ENCODE data around the gene ZFAND3. TPM values are rescaled to one million over a fixed set of nuclear protein-coding genes. Genes with fewer than 3 reads are reported as not detected.

The ZFAND3 gene
- total RNA-seq, 1 donor from 2014 or later, result 56.3 TPM

GRCh38 chr6:38187811-38188590 is 368.5 kb downstream of the ZFAND3 start:
- Mint-ChIP-seq H3K36me3 (ENCODE audit: low read depth) (peaks cover 42% of the 10 kb centered on the region), H3K9me3 (no peaks in the 10 kb centered on the region), H3K27ac (no peak overlapping the region), H3K4me1 (no peaks in the 10 kb centered on the region), H3K4me3 (no peak overlapping the region), H3K27me3 (no peaks in the 10 kb centered on the region)
- POLR2A ChIA-PET, result no interaction called here
- CTCF ChIA-PET, result no interaction called here
- intact Hi-C loops (cut with micrococcal nuclease), result no loop called here
- DNase-seq (no peak), ATAC-seq (ENCODE audit: low read depth) (no peak)
- TF ChIP-seq CTCF (IDR thresholded peaks at IDR 0.05), result no peak

GRCh38 chr6:38188677-38189335 is 369.3 kb downstream of the ZFAND3 start:
- CTCF ChIA-PET, result no interaction called here
- no peak for TF ChIP-seq CTCF (IDR thresholded peaks at IDR 0.05)
- no peaks in the 10 kb centered on the region for H3K27me3 Mint-ChIP-seq
- no peak overlapping the region for H3K4me3 Mint-ChIP-seq
- ATAC-seq (ENCODE audit: low read depth) (no peak), DNase-seq (no peak)
- no peak overlapping the region for H3K27ac Mint-ChIP-seq
- POLR2A ChIA-PET, result no interaction called here
- H3K9me3 Mint-ChIP-seq, result no peaks in the 10 kb centered on the region
- H3K4me1 Mint-ChIP-seq, result no peaks in the 10 kb centered on the region
- intact Hi-C loops (cut with micrococcal nuclease), result no loop called here
- peaks cover 46% of the 10 kb centered on the region for H3K36me3 Mint-ChIP-seq (ENCODE audit: low read depth)

- Mint-ChIP-seq H3K36me3 (ENCODE audit: low read depth) (peaks cover 40% of the 10 kb centered on the region), H3K27me3 (no peaks in the 10 kb centered on the region), H3K9me3 (no peaks in the 10 kb centered on the region), H3K27ac (no peak overlapping the region), H3K4me3 (no peak overlapping the region), H3K4me1 (no peaks in the 10 kb centered on the region)
- ATAC-seq (ENCODE audit: low read depth) (no peak), DNase-seq (no peak)
- TF ChIP-seq CTCF (IDR thresholded peaks at IDR 0.05), result no peak
- ChIA-PET CTCF (no interaction called here), POLR2A (no interaction called here)
- intact Hi-C loops (cut with micrococcal nuclease), result no loop called here
Measured at GRCh38 chr6:38191418-38191817, 371.9 kb downstream of the ZFAND3 start.

- intact Hi-C loops (cut with micrococcal nuclease), result no loop called here
- H3K4me1 Mint-ChIP-seq, result no peaks in the 10 kb centered on the region
- no peaks in the 10 kb centered on the region for H3K9me3 Mint-ChIP-seq
- ATAC-seq (ENCODE audit: low read depth) (no peak), DNase-seq (no peak)
- TF ChIP-seq CTCF (IDR thresholded peaks at IDR 0.05), result no peak
- peaks cover 45% of the 10 kb centered on the region for H3K36me3 Mint-ChIP-seq (ENCODE audit: low read depth)
- no peak overlapping the region for H3K4me3 Mint-ChIP-seq
- H3K27ac Mint-ChIP-seq, result no peak overlapping the region
- CTCF ChIA-PET, result no interaction called here
- no peaks in the 10 kb centered on the region for H3K27me3 Mint-ChIP-seq
- POLR2A ChIA-PET, result no interaction called here
Measured at GRCh38 chr6:38192011-38192410, 372.5 kb downstream of the ZFAND3 start.

GRCh38 chr6:38192487-38192886 is 373.0 kb downstream of the ZFAND3 start:
- CTCF ChIA-PET, result no interaction called here
- no peak overlapping the region for H3K4me3 Mint-ChIP-seq
- H3K36me3 Mint-ChIP-seq (ENCODE audit: low read depth), result peaks cover 42% of the 10 kb centered on the region
- no peak for DNase-seq
- intact Hi-C loops (cut with micrococcal nuclease), result no loop called here
- H3K27ac Mint-ChIP-seq, result no peak overlapping the region
- no peak for ATAC-seq (ENCODE audit: low read depth)
- no peak for TF ChIP-seq CTCF (IDR thresholded peaks at IDR 0.05)
- POLR2A ChIA-PET, result no interaction called here
- no peaks in the 10 kb centered on the region for H3K4me1 Mint-ChIP-seq
- no peaks in the 10 kb centered on the region for H3K9me3 Mint-ChIP-seq
- H3K27me3 Mint-ChIP-seq, result no peaks in the 10 kb centered on the region
